GM18858 (cell line): ENCODE measurements around the gene DEFB131A.
"Not testable (repeated sequence)": the region's sequence is repeated elsewhere in the genome, so short reads cannot be mapped to it uniquely, and the experiment has no call there.

Experiments
- ATAC-seq: cut with Tn5 transposase; IDR thresholded peaks from one replicate; pipeline ENCODE4 v1.9.1; 2021; ENCODE audit not compliant: unreplicated experiment

The DEFB131A gene

GRCh38 chr4:9494256-9495035 is 50.2 kb downstream of the DEFB131A start:
- not testable (repeated sequence) for ATAC-seq

GRCh38 chr4:9495443-9495842 is 51.2 kb downstream of the DEFB131A start:
- not testable (repeated sequence) for ATAC-seq

GRCh38 chr4:9497575-9498467 is 53.6 kb downstream of the DEFB131A start:
- ATAC-seq: not testable (repeated sequence)

GRCh38 chr4:9498468-9499040 is 54.3 kb downstream of the DEFB131A start:
- not testable (repeated sequence) for ATAC-seq

- not testable (repeated sequence) for ATAC-seq
Measured at GRCh38 chr4:9499974-9500487, 55.8 kb downstream of the DEFB131A start.
